CD4-positive, alpha-beta T cell treated with Interleukin-21 for 1 hour (primary cell): ENCODE results near the gene PIN1.
A peak's percentile ranks its signal among the peaks of the same experiment; 100 is the strongest.
"Not testable (repeated sequence)": the region's sequence is repeated elsewhere in the genome, so short reads cannot be mapped to it uniquely, and the experiment has no call there.

Experiments used
- DNase-seq: peaks from one replicate; pipeline ENCODE4 v3.0.0-alpha.2; 2020

The PIN1 gene

GRCh38 chr19:9818734-9819595 is 16.2 kb upstream of the PIN1 start, which contains the start of gene FBXL12:
TSS of gene FBXL12 (minus strand) at chr19:9819079. CDS start at chr19:9818813, 266 bp downstream.
- peak; percentile 100 for DNase-seq

GRCh38 chr19:9819596-9819909 is 15.6 kb upstream of the PIN1 start:
- DNase-seq: no peak

- not testable (repeated sequence) for DNase-seq
Observed at GRCh38 chr19:9820034-9820433, 15.1 kb upstream of the PIN1 start.

GRCh38 chr19:9823816-9824215 is 11.3 kb upstream of the PIN1 start:
- no peak for DNase-seq

GRCh38 chr19:9827289-9828238 is 7.6 kb upstream of the PIN1 start, which contains the start of gene UBL5:
TSS of gene UBL5 (plus strand) at chr19:9827918. CDS start at chr19:9828338, 420 bp downstream.
- peak; percentile 92 for DNase-seq

- DNase-seq: no peak
Observed at GRCh38 chr19:9828551-9829063, 6.5 kb upstream of the PIN1 start.

- DNase-seq: no peak
Observed at GRCh38 chr19:9834307-9834725, 802 bp upstream of the PIN1 start.

- DNase-seq: no peak
Observed at GRCh38 chr19:9835507-9835949, 410 bp downstream of the PIN1 start.

GRCh38 chr19:9836021-9836420 is 903 bp downstream of the PIN1 start:
- no peak for DNase-seq

GRCh38 chr19:9838324-9838723 is 3.2 kb downstream of the PIN1 start:
- DNase-seq: no peak

GRCh38 chr19:9839415-9839814 is 4.3 kb downstream of the PIN1 start:
- DNase-seq: no peak

GRCh38 chr19:9842834-9843625 is 7.9 kb downstream of the PIN1 start:
- no peak for DNase-seq

GRCh38 chr19:9843626-9844273 is 8.6 kb downstream of the PIN1 start:
- not testable (repeated sequence) for DNase-seq

GRCh38 chr19:9847087-9847671 is 12.1 kb downstream of the PIN1 start:
- DNase-seq: peak; percentile 32

- DNase-seq: peak; percentile 57
Observed at GRCh38 chr19:9848060-9848459, 12.9 kb downstream of the PIN1 start.

GRCh38 chr19:9848762-9849161 is 13.6 kb downstream of the PIN1 start:
- DNase-seq: no peak

GRCh38 chr19:9849791-9850190 is 14.7 kb downstream of the PIN1 start:
- DNase-seq: no peak

GRCh38 chr19:9850235-9850959 is 15.3 kb downstream of the PIN1 start:
- DNase-seq: no peak

GRCh38 chr19:9854282-9854846 is 19.2 kb downstream of the PIN1 start:
- no peak for DNase-seq

- no peak for DNase-seq
Observed at GRCh38 chr19:9856609-9857008, 21.5 kb downstream of the PIN1 start.
